HUES64 (cell line): Measurements from ENCODE around the gene TRAPPC8.

Experiments
- H3K27ac ChIP-seq: 2 replicates; pipeline ENCODE4 v1.7.0; 2013; ENCODE audit warnings: low read depth, low read length, inconsistent platforms
- H3K27me3 ChIP-seq: 2 replicates; pipeline ENCODE4 v1.6.1; 2013; ENCODE audit warnings: mild to moderate bottlenecking, low read length; ENCODE audit not compliant: insufficient read depth
- H3K36me3 ChIP-seq: 2 replicates; pipeline ENCODE4 v1.6.1; 2013; ENCODE audit warnings: mild to moderate bottlenecking, low read length; ENCODE audit not compliant: insufficient read depth
- H3K4me1 ChIP-seq: 2 replicates; pipeline ENCODE4 v1.6.1; 2013; ENCODE audit warnings: mild to moderate bottlenecking, low read length, moderate library complexity; ENCODE audit not compliant: insufficient read depth
- H3K4me3 ChIP-seq: 2 replicates; pipeline ENCODE4 v1.5.1; 2013; ENCODE audit warnings: mild to moderate bottlenecking, low read length, moderate library complexity
- H3K9ac ChIP-seq: 2 replicates; pipeline ENCODE4 v1.6.1; 2013; ENCODE audit warnings: mild to moderate bottlenecking, low read depth, low read length
- H3K9me3 ChIP-seq: 2 replicates; pipeline ENCODE4 v1.6.1; 2013; ENCODE audit warnings: low read depth, low read length; ENCODE audit not compliant: insufficient read depth
- WGBS: fragments of 150-250, 120-280 bp; methylation state at CpG from one replicate; pipeline ENCODE4 v1.1.7; 2013; ENCODE audit warnings: missing lambda C conversion rate; 5-methylcytosine and 5-hydroxymethylcytosine counted together

TRAPPC8 gene

GRCh38 chr18:31792580-31792911, 150.4 kb downstream of the TRAPPC8 start:
- WGBS, result 97% methylated on average over 2 of the region's 2 CpGs
- Histone ChIP-seq H3K9me3 (no peaks in the 10 kb centered on the region), H3K4me1 (no peaks in the 10 kb centered on the region), H3K27ac (no peak overlapping the region), H3K4me3 (no peak overlapping the region), H3K27me3 (no peaks in the 10 kb centered on the region), H3K9ac (no peak overlapping the region), H3K36me3 (no peaks in the 10 kb centered on the region)

GRCh38 chr18:31791817-31792579, 150.9 kb downstream of the TRAPPC8 start:
- Histone ChIP-seq H3K9ac (no peak overlapping the region), H3K27me3 (no peaks in the 10 kb centered on the region), H3K36me3 (no peaks in the 10 kb centered on the region), H3K9me3 (no peaks in the 10 kb centered on the region), H3K4me3 (no peak overlapping the region), H3K27ac (no peak overlapping the region), H3K4me1 (no peaks in the 10 kb centered on the region)
- 94% methylated on average over 5 of the region's 6 CpGs for WGBS

GRCh38 chr18:31789409-31789808, 153.5 kb downstream of the TRAPPC8 start:
- Histone ChIP-seq H3K27ac (no peak overlapping the region), H3K4me1 (no peaks in the 10 kb centered on the region), H3K9ac (no peak overlapping the region), H3K9me3 (no peaks in the 10 kb centered on the region), H3K36me3 (no peaks in the 10 kb centered on the region), H3K4me3 (no peak overlapping the region), H3K27me3 (no peaks in the 10 kb centered on the region)
- 91% methylated on average over 10 of the region's 10 CpGs for WGBS

- peaks cover 17% of the 10 kb centered on the region for H3K9me3 ChIP-seq
- WGBS, result 95% methylated on average over 3 of the region's 3 CpGs
- no peak overlapping the region for H3K27ac ChIP-seq
- H3K36me3 ChIP-seq, result no peaks in the 10 kb centered on the region
- H3K4me3 ChIP-seq, result no peak overlapping the region
- H3K9ac ChIP-seq, result no peak overlapping the region
- H3K4me1 ChIP-seq, result no peaks in the 10 kb centered on the region
- no peaks in the 10 kb centered on the region for H3K27me3 ChIP-seq
These were observed 159.9 kb downstream of the TRAPPC8 start for GRCh38 chr18:31783059-31783458.
